Stimulated activated CD8-positive, alpha-beta memory T cell treated with anti-CD3 and anti-CD28 coated beads, Interleukin-15, amount 100 ng/mL, for 4 hours (primary cell): ENCODE measurements around the gene PLA2G2A.
"Not testable (repeated sequence)": the region's sequence is repeated elsewhere in the genome, so short reads cannot be mapped to it uniquely, and the experiment has no call there.

ENCODE experiments used
- DNase-seq, 2 donors: peaks; one replicate each; pipeline ENCODE4 v3.0.0-alpha.2; 2020; ENCODE audit warnings: low read depth in 2 of 2

The PLA2G2A gene

DNA sequence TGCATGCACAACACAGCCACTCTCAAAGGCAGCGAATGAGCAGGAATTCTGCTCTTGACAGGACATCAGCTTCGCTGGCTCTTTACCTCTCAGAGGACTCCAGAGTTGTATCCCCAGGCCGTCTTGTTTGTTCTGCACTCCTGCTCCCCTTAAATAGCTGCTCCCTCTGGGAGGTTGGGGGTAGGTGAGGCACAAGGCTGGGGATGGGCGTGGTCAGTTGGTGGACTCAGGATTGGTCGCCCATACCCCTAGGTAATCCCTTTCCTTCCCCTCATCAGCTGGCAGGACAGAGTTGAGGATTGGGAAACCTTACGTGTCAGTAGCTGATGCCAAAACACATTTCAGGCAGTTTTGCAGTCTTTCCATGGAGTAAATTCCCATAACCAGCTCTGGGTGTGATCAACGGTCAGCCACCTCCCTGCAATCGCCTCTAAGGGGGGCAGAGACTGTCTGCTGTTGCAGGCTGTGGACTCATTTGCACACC is at the start of gene PLA2G2A:
Gene PLA2G2A, minus strand, starts transcription at position 125 of the 484 bp plus-strand sequence. CDS start 845 bp downstream, outside the sequence.
- no peak for DNase-seq

- DNase-seq, result no peak
Measured at GRCh38 chr1:20028726-20029125, 49.3 kb upstream of the PLA2G2A start.

DNA sequence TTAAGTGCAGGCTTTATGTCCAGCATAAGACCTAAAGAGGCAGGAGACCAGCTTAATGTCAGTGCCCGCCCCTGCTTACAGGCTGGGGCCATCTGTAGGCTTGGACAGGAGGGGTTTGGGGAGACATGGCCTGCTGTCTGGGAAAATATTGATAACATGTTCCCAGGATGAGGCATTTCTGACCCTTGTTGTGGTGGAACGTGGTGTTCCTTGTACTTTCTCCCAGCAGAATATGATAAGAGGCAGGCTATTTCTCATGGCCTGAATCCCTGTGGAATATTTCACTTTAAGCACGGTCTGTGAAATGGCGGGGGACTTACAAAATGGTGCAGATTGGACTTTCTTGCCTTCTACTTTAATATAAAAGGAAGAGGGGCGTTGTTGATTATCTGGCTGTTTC is 48.7 kb upstream of the PLA2G2A start:
- DNase-seq, result no peak

DNA sequence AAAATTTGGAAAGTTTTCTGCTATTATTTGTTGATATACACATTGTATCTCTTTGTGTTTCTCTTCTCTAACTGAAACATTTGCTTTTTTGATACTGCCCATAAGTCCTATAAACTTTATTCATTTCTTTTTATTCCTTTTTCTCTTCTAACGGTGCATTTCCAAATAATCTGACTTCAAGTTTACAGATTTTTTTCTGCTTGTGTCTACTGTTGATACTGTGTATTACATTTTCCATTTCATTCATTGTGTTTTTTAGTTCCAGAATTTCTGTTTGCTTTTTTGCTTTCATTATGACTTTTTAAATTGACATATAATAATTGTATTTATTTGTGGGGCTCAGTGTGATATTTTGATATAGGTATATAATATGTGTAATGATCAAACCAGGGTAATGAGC is 38.3 kb upstream of the PLA2G2A start:
- no peak for DNase-seq

- no peak for DNase-seq
Measured at GRCh38 chr1:20014153-20014552, 34.7 kb upstream of the PLA2G2A start.

- no peak for DNase-seq
Measured at GRCh38 chr1:20010016-20010415, 30.6 kb upstream of the PLA2G2A start.

- no peak for DNase-seq
Measured at GRCh38 chr1:20009212-20009611, 29.8 kb upstream of the PLA2G2A start.

DNA sequence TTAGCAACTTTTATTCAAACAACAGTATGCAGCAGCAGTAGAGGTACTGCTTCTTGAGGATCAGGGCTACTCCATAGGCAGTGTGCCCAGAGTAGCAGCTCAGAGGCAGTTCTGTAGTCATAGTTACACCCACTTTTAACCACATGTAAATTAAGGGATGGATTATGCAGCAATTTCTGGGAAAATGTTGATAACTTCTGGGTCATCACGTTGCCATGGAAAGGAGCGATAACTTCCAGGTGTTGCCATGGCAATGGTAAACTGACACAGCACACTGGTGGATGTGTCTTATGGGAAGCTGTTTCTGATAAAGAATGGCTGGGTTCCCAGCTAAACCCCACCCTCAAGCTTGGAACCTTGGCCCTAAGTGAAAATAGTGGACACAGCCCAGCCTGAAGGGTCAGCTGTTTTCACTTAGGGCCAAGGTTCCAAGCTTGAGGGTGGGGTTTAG is 29.0 kb upstream of the PLA2G2A start:
- no peak for DNase-seq

- not testable (repeated sequence) for DNase-seq
Measured at GRCh38 chr1:19998823-19999222, 19.4 kb upstream of the PLA2G2A start.

DNA sequence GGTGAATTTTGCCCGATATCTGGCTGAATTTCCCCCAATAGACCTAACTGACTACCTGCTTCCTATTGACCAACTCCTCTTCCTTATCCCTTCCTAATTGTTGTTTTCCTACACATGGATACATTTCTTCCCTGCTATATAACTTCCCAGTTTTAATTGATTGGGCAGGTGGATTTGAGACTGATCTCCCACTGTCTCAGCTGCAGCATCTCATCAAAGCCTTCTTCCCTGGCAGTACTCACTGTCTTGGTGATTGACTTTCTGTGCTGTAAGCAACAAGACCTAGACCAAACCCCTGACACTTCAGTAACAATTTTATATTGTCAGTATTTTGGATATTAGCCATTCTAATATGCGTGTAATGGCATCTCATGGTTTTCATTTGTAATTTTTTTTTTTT is 11.3 kb upstream of the PLA2G2A start:
- DNase-seq, result no peak

DNA sequence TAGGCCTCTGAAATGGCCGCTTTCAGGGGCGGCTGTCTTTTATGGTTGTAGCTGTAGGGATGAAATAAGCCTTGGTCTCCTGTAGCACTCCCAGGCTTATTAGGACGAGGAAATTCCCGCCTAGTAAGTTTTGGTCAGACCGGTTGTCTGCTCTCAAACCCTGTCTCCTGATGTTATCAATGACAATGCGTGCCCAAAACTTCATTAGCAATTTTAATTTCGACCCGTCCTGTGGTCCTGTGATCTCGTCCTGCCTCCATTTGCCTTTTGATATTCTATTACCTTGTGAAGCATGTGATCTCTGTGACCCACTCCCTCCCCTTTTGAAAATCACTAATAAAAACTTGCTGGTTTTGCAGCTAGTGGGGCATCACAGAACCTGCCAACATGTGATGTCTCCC is 10.8 kb upstream of the PLA2G2A start:
- DNase-seq, result not testable (repeated sequence)

- DNase-seq, result no peak
Measured at GRCh38 chr1:19988267-19989006, 9.0 kb upstream of the PLA2G2A start.

DNA sequence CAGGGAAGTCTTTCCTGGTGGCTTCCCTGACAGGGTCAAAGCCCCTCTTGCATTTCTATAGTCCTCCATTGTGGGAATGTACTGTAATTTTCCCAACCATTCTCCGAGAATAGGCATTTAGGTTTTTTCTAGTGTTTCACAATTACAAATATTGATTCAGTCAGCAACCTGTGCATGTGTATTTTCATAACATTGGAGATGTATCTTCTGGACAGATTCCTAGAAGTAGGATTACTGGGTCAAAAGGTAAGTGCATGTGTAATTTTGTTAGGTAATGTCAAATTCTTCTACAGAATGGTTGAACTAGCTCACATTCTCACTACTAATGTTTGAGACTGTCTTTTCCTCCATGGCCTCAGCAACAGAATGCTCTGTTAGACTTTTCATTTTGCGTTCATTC is 8.3 kb upstream of the PLA2G2A start:
- DNase-seq, result no peak

- not testable (repeated sequence) for DNase-seq
Measured at GRCh38 chr1:19984409-19985016, 5.1 kb upstream of the PLA2G2A start.

DNA sequence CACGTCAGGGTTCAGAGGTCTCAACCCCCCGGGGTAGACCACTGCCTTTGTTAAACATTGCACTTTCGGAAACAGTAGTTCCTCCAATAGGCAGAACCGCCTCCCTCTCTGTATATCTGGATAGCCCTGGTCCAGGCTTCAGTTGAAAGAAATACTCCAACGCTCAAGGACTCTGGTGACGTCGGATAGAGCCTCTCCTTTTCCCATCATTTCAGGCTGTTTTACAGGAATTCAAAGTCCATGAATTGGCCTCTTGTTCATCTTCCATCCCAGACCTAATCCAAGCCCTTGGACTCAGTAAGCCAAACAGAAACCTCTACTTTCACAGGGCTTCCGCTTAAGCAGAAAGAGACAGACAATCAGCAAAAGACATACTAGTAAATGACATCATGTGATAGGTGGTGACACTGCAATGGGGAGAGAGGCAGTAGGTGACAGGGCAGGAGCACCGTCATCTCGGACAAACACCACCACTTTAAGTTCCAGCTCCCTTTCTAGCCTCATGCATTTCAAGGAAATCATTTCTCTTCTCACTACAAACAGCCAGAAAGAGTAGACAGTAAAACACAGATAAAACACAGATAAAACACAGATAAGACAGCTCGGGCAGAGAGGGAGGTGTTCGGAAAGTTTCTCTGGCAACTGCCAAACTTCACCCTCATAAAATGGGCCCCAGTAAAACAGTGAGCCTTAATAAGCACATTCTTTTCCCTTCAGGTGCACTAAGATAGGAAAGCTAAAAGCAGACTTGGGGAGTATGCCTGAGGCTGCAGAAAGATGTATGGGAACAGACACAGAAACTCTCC is 2.3 kb upstream of the PLA2G2A start:
- DNase-seq, result no peak

DNA sequence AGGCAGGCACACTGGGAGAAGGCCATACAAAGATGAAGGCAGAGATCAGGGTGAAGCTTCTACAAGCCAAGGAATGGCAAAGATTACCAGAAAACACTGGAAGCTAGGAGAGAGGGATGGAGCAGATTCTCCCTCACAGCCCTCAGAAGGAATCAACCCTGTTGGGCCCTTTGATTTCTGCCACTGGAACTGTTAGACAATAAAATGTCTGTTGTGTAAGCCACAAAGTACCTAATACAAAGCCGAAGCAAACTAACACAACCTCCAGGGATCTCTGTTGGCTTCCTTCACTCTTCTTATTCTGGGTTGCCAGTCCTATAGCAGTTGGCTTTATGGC is 1.7 kb upstream of the PLA2G2A start:
- no peak for DNase-seq

GRCh38 chr1:19980314-19980713 is 896 bp upstream of the PLA2G2A start:
- no peak for DNase-seq

DNA sequence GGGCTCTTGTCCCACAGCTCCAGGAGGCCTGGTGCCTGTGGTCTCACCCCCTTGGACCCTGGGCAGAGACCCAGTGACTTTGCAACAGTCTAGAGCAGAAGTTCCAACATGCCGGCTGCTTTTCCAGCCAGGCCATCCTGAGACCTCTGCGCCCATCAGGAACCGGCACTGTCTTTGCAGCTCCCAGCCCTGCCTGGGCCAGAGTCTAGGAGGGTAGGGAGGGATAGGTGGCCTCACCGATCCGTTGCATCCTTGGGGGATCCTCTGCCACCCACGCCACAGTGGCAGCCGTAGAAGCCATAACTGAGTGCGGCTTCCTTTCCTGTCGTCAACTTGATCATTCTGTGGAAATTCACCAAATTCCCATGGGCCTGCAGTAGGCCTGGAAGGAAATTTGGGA is 1.3 kb downstream of the PLA2G2A start:
- no peak for DNase-seq

DNA sequence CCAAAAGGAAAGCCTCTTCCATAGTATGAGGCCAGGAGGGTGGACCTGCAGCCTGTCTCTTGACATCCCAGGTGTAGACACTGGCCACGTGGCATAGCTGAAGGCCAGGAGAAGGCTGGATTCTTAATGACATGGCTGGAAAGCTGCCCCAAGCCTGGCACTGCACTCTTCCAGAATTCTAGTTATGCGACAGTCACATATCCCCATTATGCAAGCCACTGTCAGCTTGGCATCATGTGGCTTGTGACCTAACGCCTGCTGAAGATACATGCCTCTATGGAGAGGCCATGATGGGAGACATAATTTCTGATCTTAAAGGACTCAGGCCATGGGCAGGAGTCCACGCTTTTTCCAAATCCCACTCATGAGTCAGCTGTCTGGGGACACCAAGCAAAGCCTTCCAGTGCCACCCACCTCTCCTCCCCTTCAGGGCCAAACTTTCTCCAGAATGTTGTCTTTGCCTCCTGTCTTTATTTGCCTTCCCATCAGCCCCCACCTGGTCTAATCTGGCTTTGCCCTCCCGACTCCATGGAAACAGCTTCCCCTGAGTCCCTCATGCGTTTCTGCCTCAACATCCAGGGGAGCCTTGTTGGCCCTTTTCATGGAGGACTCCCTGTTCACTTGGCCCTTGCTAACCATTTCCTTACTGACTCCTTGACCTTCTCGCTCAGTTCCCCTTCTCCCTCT is 3.0 kb downstream of the PLA2G2A start:
- DNase-seq, result no peak

DNA sequence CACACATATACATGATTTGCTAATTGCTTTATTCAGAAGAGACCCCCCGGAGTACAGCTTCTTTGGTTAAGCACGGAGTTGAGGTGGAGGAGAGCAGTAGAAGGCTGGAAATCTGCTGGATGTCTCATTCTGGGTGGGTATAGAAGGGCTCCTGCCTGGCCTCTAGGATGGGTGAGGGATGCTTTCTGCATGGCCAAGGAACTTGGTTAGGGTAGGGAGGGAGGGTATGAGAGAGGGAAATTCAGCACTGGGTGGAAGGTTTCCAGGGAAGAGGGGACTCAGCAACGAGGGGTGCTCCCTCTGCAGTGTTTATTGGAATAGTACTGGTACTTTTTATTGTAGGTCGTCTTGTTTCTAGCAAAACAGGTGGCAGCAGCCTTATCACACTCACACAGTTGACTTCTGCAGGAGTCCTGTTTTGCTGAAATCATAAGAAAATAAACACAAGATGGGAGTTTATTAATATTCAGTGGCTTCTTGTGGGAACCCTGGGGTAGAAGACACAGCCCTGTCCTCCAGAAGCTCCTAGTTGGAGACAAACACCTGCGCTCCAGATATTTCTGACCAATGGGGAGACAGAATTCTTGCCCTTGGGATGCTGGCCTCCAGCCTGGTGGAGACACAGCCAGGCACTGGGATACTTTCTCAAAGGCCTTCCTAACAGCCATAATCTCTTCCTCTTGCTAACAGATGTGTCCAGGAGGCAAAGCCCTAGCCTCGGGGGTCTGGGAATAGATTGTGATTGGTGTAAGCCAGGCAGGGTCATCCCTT is 3.8 kb downstream of the PLA2G2A start:
- DNase-seq, result no peak

DNA sequence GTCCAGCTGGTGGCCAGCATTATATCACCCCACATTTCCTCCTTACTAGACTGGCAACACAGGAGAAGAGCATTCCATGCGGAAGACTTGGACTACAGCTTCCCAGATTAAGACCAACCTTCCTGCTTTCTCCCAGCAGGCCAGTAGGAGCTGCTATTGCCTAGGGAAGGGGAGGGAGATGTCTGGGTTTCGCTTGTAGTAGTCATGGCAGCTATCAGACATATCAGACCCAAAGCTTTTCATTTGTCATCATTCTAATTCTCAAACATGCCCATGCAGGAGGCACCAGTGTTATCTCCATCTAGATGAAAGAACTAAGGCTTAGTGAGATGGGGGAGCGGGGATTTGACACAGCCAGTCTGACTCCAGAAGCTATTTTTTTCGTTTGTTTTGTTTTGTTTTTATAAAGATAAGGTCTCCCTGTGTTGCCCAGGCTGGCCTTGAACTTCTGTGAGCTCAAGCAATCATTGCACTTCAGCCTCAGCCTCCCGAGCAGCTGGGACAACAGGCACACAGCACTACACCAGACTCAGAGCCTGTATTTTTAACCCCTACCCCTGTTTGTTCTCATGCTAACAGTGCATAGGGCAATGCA is 4.5 kb downstream of the PLA2G2A start:
- DNase-seq, result no peak
